Gastrocnemius medialis (tissue), 4 donors: ENCODE results near the gene OSBP2.

ENCODE experiments used
- POLR2A ChIP-seq, 2 donors: fragments of 450-650 bp; IDR thresholded peaks; one replicate each; pipeline ENCODE4 v1.6.1; 2017; ENCODE audit warnings: antibody characterized with exemption in 2 of 2, mild to moderate bottlenecking in 2 of 2, moderate library complexity in 2 of 2
- TF ChIP-seq, protein P1 (sequence below), 5 experiments: fragments of 450-650 bp in 3 of 5; fragments of 200-600 bp in 2 of 5; sonication (generic) in 2 of 5; IDR thresholded peaks in 4 of 5; conservative IDR thresholded peaks in 1 of 5; 1 replicate in 4 of 5; 2 replicates in 1 of 5; pipeline ENCODE4 v1.5.1; 2016 to 2019; ENCODE audit warnings: antibody characterized with exemption in 5 of 5, mild to moderate bottlenecking in 3 of 5, moderate library complexity in 3 of 5

- TF ChIP-seq, protein P1, sequence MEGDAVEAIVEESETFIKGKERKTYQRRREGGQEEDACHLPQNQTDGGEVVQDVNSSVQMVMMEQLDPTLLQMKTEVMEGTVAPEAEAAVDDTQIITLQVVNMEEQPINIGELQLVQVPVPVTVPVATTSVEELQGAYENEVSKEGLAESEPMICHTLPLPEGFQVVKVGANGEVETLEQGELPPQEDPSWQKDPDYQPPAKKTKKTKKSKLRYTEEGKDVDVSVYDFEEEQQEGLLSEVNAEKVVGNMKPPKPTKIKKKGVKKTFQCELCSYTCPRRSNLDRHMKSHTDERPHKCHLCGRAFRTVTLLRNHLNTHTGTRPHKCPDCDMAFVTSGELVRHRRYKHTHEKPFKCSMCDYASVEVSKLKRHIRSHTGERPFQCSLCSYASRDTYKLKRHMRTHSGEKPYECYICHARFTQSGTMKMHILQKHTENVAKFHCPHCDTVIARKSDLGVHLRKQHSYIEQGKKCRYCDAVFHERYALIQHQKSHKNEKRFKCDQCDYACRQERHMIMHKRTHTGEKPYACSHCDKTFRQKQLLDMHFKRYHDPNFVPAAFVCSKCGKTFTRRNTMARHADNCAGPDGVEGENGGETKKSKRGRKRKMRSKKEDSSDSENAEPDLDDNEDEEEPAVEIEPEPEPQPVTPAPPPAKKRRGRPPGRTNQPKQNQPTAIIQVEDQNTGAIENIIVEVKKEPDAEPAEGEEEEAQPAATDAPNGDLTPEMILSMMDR (IDR thresholded peaks at IDR 0.05 in 4 of 5, conservative IDR thresholded peaks at IDR 0.05 in 1 of 5): no peak
- no peak for TF ChIP-seq POLR2A (IDR thresholded peaks at IDR 0.05)
Measured at GRCh38 chr22:30782613-30783012, 87.9 kb downstream of the OSBP2 start.
